Measurements from ENCODE around the gene ACSBG1.
"Not testable (repeated sequence)": the region's sequence is repeated elsewhere in the genome, so short reads cannot be mapped to it uniquely, and the experiment has no call there.

ACSBG1 gene

DNA sequence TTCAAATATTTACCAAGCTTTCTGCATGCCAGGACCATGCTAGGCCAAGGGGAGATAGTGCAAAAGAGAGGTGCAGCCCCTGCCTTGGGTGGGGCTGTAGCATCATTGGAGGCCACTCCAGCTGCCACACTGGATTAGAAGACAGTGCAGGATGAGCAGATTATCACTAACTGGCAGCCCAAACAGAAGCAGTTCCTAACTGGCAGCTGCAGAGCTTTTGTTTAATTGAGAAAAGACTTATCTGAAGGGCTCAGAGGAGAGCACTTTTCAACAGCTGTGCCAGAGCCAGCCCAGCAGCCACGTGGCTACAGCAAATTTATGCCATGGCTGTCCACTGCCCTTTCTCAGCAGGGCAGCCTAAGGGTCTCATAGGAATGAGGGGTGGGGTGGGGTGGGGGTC is 13.5 kb upstream of the ACSBG1 start:
- DNase-seq = no peak

DNA sequence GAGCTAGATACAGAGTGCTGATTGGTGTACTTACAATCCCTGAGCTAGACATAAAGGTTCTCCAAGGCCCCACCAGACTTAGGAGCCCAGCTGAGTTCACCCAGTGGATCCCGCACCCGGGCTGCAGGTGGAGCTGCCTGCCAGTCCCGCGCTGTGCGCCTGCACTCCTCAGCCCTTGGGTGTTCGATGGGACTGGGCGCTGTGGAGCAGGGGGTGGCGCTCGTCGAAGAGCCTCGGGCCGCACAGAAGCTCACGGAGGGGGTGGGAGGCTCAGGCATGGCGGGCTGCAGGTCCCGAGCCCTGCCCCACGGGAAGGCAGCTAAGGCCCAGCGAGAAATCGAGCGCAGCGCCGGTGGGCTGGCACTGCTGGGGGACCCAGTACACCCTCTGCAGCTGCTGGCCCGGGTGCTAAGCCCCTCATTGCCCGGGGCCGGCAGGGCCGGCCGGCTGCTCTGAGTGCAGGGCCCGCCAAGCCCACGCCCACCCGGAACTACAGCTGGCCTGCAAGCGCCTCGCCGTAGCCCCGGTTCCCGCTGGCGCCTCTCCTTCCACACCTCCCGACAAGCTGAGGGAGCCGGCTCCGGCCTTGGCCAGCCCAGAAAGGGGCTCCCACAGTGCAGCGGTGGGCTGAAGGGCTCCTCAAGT is 11.7 kb upstream of the ACSBG1 start:
- DNase-seq = not testable (repeated sequence)

DNA sequence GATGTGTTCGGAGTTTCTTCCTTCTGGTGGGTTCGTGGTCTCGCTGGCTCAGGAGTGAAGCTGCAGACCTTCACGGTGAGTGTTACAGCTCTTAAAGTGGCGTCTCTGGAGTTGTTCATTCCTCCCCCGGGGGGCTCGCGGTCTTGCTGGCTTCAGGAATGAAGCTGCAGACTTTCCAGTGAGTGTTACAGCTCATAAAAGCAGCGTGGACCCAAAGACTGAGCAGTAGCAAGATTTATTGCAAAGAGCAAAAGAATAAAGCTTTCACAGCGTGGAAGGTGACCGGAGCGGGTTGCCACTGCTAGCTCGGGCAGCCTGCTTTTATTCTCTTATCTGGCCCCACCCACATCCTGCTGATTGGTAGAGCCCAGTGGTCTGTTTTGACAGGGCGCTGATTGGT is 11.0 kb upstream of the ACSBG1 start:
- DNase-seq = not testable (repeated sequence)

DNA sequence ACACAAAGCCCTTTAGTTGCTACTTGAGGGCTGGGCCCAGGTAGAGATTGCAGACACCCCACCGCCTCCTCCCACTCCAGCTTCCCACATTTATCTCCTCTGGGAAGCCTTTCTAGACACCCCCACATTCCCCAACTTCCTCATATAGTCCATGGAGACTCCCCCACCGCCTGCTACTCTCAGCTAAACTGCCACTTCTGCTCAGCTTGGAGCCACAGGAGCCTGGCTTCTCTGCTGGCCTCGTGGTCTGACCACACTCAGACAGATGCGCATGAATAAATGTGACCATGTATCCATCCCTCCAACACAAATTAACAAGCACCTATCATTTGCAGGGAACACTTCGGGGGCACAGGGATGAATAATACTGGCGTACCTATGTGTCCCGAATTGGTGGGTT is 10.5 kb upstream of the ACSBG1 start:
- DNase-seq = no peak

DNA sequence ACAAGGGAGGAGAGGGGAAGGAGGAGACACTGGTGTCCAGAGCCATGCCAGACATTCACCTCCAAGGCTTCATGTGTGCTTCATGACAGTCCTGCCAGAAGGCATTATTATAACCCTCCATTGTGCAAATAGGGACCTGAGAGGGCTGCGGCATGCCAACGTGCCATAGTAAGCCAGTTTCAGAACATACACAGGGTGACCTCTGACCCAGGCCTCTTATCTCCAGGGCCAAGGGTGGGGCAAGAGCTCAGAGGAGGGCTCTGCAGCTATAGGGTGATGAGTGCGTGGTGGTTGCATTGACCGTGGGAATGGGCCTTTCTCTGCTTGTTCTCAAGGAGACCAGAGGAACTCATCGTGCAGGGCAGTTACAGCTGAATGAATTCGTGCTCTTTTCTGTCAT is 9.7 kb upstream of the ACSBG1 start:
- no peak for DNase-seq

DNA sequence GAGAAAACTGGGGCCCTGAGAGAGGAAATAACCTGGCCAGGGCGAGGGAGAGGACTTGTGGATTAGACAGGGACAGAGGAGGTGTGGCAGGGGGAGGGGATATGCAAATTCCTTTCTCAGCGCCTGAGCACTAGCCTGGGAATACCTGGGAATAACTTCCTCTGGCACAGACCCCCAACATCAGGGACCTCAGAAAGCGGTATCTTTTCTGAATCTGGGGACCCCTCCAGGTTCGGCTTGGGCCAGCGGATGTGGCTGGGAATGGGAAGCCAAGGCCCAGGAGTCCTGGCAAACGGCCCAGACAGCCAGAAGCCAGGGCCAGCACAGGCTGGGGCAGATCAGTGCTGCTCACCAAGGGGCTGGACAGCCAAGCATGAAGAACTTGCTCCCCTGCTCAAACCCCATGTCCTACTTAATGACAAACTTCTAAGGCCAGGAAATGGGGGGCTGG is 9.2 kb upstream of the ACSBG1 start:
- DNase-seq = no peak

DNA sequence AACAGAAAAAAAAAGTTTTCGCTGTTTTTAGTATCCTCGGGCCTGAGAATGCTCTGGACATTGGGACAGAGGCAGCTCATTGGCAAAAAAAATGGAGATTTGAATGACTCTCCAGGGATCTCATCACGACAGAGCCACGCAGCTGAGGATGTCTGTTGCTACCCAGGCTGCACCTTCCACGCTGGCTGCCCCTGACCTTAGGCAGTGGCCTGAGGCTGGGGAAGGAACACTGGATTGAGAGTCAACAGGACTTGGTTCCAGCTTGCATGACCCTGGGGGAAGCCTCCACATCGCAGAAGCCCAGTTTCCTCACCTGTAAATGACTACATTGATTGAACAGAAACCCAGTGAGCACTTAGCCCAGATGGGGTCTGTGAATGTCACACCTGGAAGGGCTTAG is 8.7 kb upstream of the ACSBG1 start:
- DNase-seq = no peak

DNA sequence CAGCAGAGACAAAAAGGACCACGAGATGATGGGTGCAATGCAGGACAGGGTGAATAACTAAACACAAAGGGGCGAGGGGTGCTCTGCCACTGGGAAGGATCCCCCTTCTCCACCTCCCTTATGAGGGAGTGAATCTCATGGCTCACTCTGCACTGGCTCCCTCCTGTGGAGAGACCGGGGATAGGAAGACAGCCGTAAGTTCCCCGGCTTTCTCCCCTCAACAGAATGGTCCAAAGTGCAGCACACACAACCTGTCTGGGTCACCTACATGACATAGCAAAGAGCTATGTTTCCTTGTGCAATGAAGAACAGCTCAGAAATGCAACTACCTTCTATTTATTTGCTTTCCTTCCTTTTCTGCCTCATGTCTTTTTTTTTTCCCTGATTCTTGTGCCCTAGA is 7.8 kb upstream of the ACSBG1 start:
- no peak for DNase-seq

DNA sequence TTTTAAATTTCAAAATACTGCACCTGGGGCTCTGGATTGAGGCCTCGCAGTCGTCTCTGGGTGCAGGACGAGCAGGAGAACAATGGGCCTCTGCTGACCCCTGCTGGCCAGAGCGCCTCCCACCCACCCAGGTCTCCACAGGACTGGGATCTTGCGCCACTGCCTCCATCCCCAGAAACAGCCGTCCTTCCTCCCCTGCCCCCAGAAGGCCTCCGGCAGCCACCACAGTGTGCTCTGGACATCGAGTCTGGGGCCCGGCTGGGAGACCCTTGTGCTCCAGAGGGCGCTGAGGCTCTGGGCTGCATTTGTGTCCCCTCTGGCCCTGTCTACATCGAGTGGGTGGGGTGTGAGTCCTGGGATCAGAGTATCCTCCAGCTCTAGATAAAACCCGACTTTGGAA is 6.7 kb upstream of the ACSBG1 start:
- DNase-seq = peak; percentile 72

DNA sequence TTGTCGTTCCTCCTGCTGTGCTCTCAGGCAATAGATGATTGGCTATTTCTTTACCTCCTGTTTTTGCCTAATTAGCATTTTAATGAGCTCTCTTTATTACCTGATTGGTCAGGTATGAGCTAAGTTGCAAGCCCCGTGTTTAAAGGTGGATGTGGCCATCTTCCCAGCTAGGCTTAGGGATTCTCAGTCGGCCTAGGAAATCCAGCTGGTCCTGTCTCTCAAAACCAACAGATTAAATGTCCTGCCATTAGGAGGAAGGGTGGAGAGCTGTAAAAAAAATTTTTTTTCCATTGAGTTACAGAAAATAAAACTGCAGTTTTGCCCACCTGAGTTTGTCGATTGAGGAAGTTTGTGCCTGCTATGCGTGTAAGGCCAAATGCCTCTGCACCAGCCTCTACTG is 5.4 kb upstream of the ACSBG1 start:
- DNase-seq = no peak

DNA sequence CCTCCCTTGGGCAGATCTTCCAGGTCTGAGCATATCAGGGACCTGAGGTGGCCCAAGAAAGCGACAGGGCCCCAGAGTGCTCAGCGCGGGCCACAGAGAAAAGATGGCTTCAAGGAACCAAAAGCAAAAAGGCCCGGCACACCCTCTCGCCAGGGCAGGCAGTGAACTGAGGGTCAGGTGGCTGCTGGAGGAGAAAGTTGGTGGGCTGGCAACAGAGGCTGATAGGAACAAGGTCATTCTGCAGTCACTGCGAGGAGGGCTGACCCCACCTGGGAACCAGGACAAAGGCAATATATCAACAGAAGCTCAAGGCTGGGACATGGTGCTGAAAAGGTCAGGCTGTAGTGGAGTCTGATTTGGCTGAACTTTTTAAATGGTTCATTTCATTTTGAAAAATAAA is 2.8 kb upstream of the ACSBG1 start:
- no peak for DNase-seq

DNA sequence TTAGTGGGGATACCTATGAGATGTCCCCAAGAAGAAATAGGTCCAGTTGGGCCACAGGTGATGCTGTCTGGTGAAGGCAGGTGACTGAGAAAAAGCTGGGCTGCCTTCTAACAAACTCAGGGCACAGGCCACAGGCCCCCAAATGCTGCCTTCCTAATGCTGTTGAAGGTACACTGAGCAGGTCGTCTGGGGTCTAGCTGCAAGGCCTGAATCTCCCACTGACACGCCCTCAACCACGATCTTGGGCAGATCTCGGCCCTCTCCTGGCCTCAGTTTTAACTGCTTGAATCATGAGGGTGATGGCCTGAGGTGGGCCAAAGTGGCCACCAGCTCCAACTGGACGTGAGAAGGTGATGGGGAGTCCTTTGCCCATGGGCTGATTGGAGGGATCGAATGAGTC is 2.1 kb upstream of the ACSBG1 start:
- DNase-seq = no peak

DNA sequence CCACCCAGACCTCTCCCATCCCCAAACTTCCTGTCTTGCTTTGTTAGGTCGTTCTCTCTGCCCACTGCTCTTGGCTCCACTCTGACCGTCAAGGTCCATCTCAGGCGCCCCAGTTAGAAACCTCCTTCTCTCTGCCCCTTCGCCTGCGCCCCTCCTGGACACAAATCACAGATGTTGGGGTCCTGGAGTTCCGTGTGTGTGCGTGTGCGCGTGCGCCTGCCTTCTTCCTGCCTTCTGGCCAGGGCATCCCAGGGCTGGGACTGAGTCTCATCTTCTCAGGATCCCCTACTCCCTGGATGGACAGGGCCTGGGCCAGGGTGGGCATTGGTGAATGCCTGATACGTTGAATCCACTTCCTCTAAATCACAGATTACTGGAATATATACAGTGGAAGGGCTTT is 869 bp downstream of the ACSBG1 start:
- DNase-seq = no peak

DNA sequence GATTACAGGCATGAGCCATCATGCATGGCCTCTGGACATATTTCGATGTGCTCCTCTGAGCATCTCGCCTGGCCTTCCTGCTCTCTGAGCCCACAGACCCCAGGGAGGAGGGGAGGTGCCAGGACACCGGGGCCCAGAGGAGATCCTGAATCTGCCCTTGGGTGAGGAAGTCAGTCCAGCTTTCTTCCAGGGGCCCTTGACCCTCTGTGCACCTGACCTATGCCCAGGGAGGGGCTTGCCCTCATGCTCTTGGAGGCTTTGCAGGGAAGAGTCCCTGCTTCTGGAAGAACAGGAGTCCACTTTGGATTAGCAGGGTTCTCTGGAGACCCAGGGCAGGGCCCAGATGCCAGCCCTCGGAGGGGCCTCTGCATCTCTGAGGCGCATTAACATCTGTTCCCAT is 1.4 kb downstream of the ACSBG1 start:
- DNase-seq = no peak

DNA sequence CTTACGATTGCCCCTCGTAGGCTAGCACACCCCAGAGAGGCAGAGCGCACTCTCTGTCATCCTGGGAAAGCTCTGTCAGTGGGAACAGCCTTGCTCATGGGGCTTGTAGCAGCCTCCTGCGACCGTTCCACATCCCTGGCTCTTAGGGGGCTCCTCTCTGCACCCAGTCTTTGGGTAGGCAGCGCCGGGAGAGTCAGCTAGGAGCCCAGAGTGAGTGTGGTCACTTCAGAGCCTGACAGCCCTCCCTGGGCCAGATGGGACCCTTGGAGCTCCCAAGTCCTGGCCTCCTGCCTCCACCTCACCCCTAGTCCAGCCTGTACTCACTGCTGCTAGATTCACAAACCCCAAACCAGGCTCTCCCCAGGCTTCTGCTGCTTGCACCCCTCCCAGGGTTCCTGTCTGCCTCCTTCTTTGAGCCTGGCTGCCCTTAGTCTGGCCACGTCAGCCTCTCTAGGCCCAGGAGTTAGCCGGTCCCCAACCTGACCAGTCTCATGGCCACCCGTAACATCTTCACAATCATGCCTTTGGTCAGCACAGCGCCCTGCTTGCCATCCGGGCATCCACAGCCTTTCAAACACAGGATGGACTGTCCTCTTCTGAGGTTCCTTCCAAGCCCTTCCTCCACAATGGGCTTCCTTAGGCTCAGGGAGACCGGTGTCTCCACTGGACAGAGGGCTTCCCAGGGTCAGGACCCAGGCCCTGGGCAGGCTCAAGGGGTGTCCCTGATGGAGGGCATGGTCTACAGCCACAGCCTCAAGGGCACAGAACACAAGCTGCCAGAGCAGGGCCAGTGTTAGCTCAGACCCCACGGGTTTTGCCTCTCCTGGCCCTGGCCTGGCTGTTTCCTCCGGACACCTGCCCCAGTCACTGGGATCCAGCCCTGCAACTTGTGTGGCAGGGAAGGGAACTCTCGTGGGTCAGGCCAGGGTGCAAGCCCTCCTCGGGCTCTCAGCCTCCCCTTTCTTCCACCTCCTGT is 4.6 kb downstream of the ACSBG1 start:
- DNase-seq = no peak

DNA sequence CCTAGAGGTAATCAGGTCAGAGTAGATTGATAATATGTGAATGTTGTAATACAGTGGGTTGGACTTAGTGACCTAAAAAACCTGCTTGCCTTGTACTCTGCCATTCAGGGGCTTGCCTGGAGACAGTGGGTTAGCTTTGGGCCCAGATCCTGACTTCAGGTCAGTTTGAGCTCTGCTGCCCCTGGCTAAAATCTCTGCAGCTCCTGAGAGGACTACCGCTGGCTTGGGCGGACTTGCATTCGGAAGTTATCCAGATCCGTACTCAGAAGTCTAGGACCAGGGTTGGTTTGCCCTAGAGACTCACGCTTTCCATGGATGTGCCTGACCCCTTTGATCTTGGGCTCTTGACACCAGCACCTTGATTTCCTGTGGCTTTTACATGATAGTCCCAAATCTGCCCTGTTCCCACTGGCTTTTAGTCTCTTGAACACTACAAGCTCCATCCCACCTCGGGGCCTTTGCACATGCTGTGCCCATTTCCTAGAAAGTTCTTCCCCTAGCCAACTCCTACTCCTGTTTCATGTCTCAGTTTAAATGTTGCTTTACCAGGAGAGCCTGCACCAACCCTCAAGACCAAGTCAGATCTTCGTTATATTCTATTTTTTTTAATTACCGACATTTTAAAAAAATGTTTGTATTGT is 5.9 kb downstream of the ACSBG1 start:
- DNase-seq = no peak

DNA sequence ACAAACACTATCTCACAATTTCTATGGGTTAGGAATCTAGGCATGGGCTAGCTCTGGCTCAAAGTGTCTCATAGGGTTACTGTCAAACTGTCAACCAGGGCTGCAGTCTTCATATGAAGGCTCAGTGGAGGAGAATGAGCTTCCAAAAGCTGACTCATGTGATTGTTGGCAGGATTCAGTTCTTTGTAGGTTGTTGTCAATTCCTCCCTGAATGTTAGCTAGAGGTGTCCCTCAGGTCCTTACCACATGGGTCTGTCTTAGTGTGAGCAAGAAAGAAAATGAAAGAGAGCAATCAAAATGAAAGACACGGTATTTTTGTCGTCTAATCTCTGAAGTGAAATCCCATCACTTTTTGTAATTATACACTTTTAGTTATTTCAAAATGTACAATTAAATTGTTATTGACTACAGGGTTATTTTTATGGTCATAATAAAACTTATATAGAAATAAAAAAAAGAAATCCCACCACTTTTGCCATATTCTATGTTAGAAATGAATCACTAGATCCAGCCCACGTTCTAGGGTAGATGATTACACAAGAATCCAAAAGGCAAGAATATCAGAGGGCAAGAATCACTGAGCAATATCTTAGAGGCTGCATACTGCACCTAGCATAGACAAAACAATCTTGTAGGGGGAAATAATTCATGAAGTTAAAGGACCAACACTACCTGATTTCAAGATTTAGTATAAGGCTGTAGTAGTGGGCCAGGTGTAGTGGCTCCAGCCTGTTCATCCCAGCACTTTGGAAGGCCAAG is 8.4 kb downstream of the ACSBG1 start:
- DNase-seq = no peak

DNA sequence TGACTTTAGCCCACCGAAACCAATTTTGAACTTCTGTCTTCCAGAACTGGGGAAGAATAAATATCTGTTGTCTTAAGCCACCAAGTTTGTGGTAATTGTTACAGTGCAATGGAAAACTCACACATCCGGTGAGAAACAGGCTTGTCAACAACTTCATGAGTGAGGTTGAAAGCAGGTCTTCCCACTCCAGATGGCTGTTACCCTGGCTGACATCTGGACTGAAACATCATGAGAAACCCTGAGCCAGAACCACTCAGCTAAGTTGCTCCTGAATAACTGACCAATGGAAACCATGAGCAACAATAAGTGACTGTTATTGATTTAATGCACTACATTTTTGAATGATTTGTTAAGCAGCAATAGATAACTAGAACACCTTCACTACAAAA is 10.3 kb downstream of the ACSBG1 start:
- no peak for DNase-seq

DNA sequence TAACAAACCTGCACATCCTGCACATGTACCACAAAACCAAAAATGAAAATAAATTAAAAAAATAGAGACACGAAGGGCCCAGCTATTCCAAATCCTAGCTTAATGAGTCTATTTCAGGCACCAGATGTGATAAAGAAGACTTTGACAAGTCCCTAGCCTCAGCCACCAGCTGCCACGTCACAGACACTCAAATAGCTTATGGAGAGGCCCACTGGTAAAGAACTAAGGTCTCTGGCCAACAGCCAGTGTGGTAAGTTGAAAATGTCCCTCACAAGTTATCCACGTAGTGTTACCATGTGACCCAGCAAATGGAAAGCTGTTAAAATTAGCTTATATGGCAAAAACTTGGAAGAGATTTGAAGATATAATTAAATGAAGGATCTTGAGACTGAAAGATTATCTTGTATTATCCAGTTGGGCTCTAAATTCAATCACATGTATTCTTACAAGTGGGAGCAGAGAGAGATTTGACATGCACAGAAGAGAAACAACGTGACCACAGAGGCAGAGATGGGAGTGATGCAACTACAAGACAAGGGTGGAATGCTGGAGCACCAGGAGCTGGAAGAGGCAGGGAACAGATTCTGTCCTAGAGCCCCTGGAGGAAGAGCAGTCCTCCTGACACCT is 10.9 kb downstream of the ACSBG1 start:
- no peak for DNase-seq

DNA sequence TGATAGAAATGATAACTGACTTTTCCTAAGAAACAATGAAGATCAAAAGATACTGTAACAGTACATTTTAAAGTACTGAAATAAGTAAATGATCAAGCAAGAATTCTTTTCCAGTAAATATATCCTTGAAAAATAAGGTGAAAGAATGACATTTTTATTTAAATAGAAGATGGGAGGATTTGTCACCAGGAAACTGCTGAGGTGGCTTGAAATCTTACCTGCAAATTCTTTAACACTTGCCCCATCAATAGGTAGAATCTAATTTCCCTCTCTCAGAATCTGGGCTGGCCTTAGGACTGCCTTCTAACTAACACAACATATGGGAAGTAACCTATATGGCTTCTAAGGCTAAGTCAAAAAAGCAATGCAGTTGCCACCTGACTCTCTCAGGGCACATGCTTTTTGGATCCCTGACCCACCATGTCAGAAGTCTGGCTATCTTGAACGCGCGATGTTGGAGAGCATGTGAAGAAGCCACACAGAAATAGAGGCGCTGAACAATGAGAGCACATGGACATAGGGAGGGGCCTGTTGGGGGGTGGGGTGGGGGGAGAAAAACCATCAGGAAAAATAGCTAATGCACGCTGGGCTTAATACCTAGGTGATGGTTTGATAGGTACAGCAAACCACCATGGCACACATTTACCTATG is 11.5 kb downstream of the ACSBG1 start:
- DNase-seq = no peak

DNA sequence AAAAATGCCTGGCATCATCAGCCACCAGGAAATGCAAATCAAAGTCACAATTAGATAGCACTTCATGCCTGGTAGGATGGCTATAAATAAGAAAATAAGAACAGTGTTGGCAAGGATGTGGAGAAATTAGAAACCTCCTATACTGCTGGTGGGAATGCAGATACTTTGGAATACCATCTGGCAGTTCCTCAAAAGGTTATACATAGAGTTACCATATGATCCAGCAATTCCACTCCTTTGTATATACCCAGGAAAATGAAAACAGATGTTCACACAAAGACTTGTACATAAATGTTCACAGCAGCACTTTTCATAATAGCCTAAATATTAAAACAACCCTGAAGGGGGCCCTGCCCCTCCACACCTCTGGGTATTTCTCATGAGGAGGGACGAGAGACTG is 13.7 kb downstream of the ACSBG1 start:
- DNase-seq = no peak

Measured in CD4-positive, alpha-beta T cell treated with Interferon gamma for 1 hour (primary cell).